Erythroblast (primary cell): ENCODE measurements around the gene FAM236C.
"Not testable (repeated sequence)": the region's sequence is repeated elsewhere in the genome, so short reads cannot be mapped to it uniquely, and the experiment has no call there.

Source experiments
- GATA1 ChIP-seq: IDR thresholded peaks from 2 replicates; pipeline ENCODE4 v1.6.1; 2011; ENCODE audit warnings: low read depth, mild to moderate bottlenecking, control low read depth, low read length, moderate library complexity
- POLR2A ChIP-seq: IDR thresholded peaks from 2 replicates; pipeline ENCODE4 v1.6.1; 2011; ENCODE audit warnings: mild to moderate bottlenecking, low read length

DNA sequence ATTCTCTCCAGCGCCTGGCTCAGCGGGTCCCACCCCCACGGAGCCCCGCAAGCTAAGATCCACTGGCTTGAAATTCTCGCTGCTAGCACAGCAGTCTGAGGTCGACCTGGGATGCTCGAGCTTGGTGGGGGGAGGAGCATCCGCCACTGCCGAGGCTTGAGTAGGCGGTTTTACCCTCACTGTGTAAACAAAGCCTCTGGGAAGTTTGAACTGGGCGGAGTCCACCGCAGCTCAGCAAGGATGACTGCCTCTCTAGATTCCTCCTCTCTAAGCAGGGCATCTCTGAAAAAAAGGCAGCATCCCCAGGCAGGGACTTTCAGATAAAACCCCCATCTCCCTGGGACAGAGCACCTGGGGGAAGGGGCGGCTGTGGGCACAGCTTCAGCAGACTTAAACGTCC is 22.7 kb upstream of the FAM236C start:
- TF ChIP-seq POLR2A, GATA1: not testable (repeated sequence)
